ENCODE measurements around the gene FLRT3. TPM values are rescaled to one million over a fixed set of nuclear protein-coding genes. Genes with fewer than 3 reads are reported as not detected.

FLRT3 gene
- total RNA-seq, 1 experiment from 2014 or later: 1.5 TPM

GRCh38 chr20:14333721-14334120, 3.7 kb downstream of the FLRT3 start:
- ATAC-seq (no peak), DNase-seq (ENCODE audit: low read depth, low spot score) (no peak)
- Histone ChIP-seq H3K9me3 (ENCODE audit: control insufficient read depth in 1 of 2, insufficient read depth in 1 of 2, low read depth in 1 of 2, low read length in 2 of 2) (no peaks in the 10 kb centered on the region), H3K9me2 (ENCODE audit: insufficient read depth) (no peaks in the 10 kb centered on the region), H2AFZ (ENCODE audit: low read depth, low read length, poor library complexity, severe bottlenecking) (no peak overlapping the region), H4K20me1 (ENCODE audit: insufficient read depth) (no peaks in the 10 kb centered on the region), H3K27me3 (ENCODE audit: insufficient read depth, low read length) (no peaks in the 10 kb centered on the region), H3K36me3 (ENCODE audit: control insufficient read depth in 1 of 2, insufficient read depth in 2 of 2, low read length in 2 of 2) (no peaks in the 10 kb centered on the region), H3K27ac (ENCODE audit: low read depth, low read length) (no peak overlapping the region), H3K4me2 (ENCODE audit: low read length) (no peak overlapping the region), H3K9ac (ENCODE audit: low read length) (no peak overlapping the region), H3K79me2 (ENCODE audit: insufficient read depth, low read length) (no peaks in the 10 kb centered on the region), H3K4me3 (replicated peaks in 1 of 2; ENCODE audit: low read depth in 1 of 2, low read length in 2 of 2) (no peak overlapping the region), H3K4me1 (ENCODE audit: control insufficient read depth in 1 of 2, insufficient read depth in 2 of 2, low read length in 2 of 2) (peaks cover 0 to 5% of the 10 kb centered on the region in 2 experiments; a peak in 1 of 4 replicates)
- ChIA-PET RAD21 (ENCODE audit: low non-redundant PET in 1 of 2, low total read pairs in 2 of 2, uncharacterized antibody in 2 of 2, unreplicated experiment in 2 of 2) (no interaction called here), POLR2A (no interaction called here), CTCF (no interaction called here)
- TF ChIP-seq EZH2phosphoT487 (IDR thresholded peaks at IDR 0.05; ENCODE audit: borderline replicate concordance) (no peak), JUND (IDR thresholded peaks at IDR 0.05) (no peak), EZH2 (IDR thresholded peaks at IDR 0.05) (no peak), CEBPB (IDR thresholded peaks at IDR 0.05; ENCODE audit: low read depth) (no peak), ELF1 (IDR thresholded peaks at IDR 0.05; ENCODE audit: borderline replicate concordance, low read depth) (no peak), ZFX (IDR thresholded peaks at IDR 0.05) (no peak), REST (IDR thresholded peaks at IDR 0.05; ENCODE audit: low read depth) (no peak), SP1 (IDR thresholded peaks at IDR 0.05; ENCODE audit: low read depth) (no peak), ZNF274 (IDR thresholded peaks at IDR 0.05; ENCODE audit: low read depth, low read length) (no peak), EGR1 (IDR thresholded peaks at IDR 0.05; ENCODE audit: low read depth) (no peak), CBX3 (IDR thresholded peaks at IDR 0.05; ENCODE audit: low read depth) (no peak), MAX (IDR thresholded peaks at IDR 0.05) (no peak), FOSL1 (IDR thresholded peaks at IDR 0.05; ENCODE audit: low read depth) (no peak)
- BruUV-seq (replicated peaks): no TSS peak
- intact Hi-C loops (cut with micrococcal nuclease): loop anchor here (10.0 kb wide), 2 partner anchors 381 to 611 kb away; no protein-coding TSS in a partner anchor
